Mammary epithelial cell (primary cell): Measurements from ENCODE around the gene TBCCD1.

Experiments used
- CTCF ChIP-seq, 2 donors: IDR thresholded peaks in 1 of 2; conservative IDR thresholded peaks in 1 of 2; 2 replicates each; pipeline ENCODE4 v1.5.1; 2011 to 2012; ENCODE audit warnings: inconsistent platforms in 2 of 2, low read length in 2 of 2, mild to moderate bottlenecking in 2 of 2, control low read depth in 1 of 2, low read depth in 1 of 2; ENCODE audit not compliant: insufficient read depth in 1 of 2; ENCODE audit errors: extremely low read depth in 1 of 2
- EZH2 ChIP-seq: IDR thresholded peaks from 2 replicates; pipeline ENCODE4 v1.6.1; 2012; ENCODE audit warnings: low read length, inconsistent platforms, borderline replicate concordance

DNA sequence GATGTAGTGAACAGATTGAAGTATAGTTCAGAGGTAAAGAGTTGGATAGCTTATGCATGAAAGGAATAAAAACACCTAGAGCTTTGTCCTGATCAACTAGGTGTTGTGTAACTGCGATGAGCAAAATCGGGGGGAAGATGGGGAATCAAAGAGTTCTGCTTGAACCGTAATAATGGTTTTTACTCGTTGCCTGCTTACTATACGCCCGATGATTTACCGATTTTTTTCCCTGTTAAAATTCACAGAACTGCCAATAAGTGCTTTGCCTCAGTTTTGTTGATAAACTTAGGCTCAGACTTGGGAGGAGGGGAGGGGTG is 2.6 kb upstream of the TBCCD1 start:
- TF ChIP-seq CTCF (conservative IDR thresholded peaks at IDR 0.05 in 1 of 2, IDR thresholded peaks at IDR 0.05 in 1 of 2; ENCODE audit: extremely low read depth in 1 of 2, insufficient read depth in 1 of 2, low read depth in 1 of 2, low read length in 2 of 2), result no peak
- TF ChIP-seq EZH2, result no peak
